ENCODE results near the gene POLR1H.
A peak's percentile ranks its signal among the peaks of the same experiment; 100 is the strongest.

POLR1H gene

DNA sequence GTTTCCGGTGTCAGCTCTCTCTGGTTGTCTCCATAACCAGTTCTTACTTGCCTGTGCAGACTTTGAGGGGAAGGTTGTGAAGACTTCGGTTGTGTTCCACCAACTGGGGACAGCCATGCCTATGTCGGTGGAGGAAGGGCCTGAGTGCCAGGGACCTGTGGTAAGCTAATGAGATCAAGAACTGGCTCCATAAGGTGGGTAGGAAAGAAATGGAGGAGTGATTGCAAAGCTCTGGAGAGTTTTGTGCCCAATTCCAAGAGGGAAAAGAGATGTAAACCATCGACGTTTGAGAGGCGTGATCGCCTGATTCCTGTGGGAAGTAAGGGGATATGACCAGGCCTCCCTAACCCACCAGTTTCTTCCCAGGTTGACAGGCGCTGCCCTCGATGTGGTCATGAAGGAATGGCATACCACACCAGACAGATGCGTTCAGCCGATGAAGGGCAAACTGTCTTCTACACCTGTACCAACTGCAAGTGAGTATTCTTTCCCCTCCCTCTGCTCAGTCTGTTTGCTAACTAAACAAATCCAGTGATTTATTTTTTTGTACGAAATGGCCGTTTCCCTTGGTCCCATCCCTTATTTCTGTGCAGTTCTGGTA is 893 bp downstream of the POLR1H start:
- no peak for DNase-seq (ENCODE audit: low read depth in 2 of 2)

DNA sequence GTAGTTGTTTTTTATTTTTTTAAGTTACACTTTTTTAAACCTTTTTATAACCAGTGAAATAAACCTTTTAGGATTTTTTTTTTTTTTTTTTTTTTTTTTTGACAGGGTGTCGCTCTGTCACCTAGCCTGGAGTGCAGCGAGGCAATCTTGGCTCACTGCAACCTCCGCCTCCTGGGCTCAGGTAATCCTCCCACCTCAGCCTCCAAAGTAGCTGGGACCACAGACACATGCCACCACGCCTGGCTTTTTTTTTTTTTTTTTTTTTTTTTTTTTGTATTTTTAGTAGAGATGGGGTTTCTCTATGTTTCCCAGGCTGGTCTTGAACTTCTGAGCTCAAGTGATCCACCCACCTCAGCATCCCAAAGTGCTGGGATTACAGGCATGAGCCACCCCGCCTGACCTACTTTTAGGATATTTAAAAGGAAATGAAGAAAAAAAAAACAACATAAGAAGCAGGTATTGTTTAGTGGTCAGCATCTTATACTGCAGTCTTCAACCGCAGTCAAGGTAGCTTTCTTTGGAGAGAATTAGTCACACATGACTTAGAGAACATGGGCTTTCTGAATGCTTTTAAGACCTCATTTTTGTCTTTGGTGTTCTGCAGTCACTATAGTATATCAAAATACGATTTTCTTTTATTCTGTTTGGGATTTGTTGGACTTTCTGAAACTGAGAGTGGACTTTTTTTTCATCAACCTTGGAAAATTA is 1.6 kb downstream of the POLR1H start:
- no peak for DNase-seq (ENCODE audit: low read depth in 2 of 2)

DNA sequence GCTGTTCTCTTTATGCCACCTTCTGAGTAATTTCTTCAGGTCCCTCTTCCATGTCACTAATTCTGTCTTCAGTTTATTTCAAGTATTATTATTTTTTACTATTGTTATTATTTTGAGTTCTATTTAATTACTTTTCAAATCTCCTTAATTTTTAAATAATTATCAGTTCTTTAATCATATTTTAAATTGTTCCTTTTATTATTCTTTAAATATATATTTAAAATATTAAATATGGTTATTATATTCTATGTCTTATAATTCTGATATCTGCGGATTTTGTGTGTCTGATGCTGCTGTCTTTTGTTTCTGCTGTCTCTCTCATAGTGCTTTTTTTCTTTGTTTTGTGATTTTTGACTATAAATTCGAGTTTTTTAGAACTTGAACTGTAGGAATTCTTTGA is 2.2 kb downstream of the POLR1H start:
- DNase-seq (ENCODE audit: low read depth in 2 of 2) = no peak

DNA sequence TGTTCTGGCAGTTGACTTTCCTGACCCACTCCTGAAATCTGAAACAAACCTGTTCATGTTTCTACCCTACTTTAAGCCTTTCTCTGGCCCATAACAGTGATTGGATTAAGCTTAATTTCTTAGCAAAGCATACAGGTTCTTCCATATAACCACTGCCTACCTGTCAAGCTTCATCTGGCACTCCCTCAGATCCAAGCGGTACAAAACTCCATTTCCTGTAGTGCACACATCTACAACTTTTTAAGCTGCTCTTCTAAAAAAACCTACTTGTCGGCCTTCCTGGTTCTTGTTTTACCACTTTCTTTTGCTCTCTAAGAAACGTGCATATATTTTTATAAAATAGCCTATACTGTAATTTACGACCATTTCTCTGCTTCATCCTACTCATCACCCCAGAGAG is 5.0 kb downstream of the POLR1H start:
- no peak for DNase-seq (ENCODE audit: low read depth in 2 of 2)

DNA sequence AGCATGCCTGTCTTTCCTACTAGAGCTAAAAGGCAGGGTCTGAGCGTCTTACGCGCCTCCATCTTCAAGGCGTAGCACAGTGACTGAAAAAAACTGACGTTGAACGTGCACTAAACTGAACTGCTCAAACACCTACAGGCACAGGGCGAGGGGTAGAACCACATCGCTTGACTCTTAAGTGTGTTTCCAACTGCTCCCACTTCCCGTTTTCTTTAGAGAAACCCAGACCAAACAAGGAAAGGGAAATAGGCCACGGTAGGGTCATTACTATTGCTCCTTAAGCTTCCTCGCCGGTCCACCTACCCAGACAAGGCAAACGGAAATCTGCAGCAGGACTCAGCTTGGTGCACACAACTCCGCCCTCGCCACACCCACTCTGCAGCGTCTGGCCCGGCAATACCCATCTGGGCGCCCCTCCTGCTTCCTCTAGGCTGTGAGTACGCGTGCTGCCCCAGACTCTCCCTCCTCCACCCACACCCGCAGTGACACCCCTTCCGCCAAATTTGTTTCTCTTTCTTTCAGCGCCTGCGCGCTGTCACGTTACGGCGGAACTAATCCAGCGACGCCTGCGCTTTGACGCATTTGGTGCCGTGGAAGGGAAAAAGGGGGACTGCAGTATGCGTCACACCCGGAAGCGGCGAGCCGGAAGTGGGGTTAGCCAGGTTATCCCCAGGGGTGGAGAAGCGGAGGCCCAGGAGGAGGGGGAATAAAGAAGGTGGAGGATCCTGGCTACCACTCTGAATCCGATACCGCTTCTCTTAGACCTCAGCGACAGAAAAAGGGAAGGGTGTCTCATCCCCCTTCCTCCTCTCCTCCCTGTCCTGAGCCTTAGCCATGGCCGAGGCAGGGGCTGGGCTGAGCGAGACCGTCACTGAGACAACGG is 5.8 kb downstream of the POLR1H start, which contains the start of gene PPP1R11:
TSS of gene PPP1R11 (plus strand) at position 622 of the 883 bp plus-strand sequence. CDS start at position 835, 213 bp downstream.
- DNase-seq (ENCODE audit: low read depth in 2 of 2) = peak; percentile 98 to 99

DNA sequence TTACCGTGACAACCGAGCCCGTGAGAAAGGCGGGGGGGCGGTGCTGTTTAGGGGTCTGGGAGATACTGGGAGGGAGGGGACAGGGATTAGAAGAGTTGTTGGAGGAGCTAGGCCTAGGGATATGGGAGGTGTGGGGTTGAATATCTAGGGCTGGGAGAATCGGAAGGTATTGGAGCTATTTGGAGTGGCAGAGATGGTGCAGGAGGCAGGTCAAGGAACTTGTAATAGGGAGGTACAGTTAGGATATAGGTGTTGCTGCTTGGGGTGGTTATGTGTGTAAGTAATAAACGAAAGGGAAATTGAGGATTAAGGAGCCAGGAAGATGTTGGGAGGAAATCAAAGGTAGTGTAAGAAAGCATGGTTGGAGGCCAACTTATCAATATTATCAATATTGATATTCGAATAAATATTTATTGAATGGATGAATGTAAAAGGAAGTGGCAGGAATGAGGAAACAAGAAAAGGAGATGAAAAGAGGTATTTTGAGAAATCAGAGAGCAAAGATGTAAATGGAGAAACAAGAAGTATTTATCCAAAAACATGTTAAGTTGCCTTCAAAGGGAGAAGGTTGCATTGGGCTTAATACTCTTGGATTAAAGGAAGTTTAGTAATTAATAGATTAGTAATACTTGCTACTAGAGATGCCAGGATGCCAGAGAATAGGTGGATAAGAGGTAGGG is 6.5 kb downstream of the POLR1H start:
- DNase-seq (ENCODE audit: low read depth in 2 of 2) = no peak

DNA sequence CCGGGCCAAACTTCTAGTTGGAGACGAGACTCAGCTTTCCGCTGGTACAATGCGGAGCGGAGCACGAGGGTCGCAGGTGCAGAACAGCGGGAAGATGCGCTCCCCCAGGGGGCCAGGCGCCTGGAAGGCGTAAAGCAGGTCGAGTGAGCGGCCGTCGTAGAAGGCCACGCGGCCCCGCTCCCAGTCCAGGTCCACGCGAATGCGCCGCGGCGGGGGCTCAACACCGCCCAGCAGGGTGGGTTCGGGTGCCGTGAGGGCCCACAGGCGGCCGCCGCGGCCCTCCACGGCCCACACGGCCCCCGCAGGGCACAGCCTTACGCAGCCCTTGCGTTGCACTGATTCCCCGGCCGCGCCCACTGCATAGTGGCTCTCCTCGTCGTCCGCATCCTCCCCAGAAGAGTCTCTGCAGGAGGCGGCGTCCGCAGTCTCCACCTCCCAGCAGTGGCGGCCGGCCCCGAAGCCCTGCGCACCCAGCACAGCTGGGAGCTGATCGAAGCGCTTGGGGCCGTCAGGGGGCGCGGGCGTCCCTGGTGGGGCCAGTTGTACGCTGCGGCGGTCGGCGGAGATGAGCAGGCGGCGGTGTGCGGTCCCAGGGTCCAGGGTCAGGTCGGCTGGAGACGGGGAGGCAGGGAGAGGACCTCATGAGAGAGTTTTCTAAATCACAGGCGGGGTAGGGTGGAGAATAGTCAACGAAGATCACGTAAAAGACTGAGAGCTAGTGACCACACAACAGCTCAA is 10.2 kb downstream of the POLR1H start:
- DNase-seq (ENCODE audit: low read depth in 2 of 2) = no peak

DNA sequence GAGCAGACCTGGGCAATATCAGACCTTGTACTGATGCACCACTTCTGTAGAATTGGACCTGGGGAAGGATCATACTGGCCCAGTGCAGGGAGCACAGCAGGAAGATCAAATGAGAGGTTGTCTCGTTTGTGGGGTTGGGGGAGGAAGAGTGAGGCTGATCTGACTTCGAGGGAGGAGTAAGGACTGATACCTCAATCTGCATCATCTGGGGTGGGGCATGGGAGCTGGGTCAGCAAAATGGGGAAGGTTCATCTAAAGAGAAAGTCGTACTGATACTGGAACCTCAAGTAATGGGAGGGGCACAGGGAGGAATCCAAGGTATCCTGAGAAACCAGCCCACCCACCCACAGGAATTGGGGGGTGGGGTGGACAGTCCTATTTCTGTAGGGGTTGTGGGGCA is 10.8 kb downstream of the POLR1H start:
- no peak for DNase-seq (ENCODE audit: low read depth in 2 of 2)

DNA sequence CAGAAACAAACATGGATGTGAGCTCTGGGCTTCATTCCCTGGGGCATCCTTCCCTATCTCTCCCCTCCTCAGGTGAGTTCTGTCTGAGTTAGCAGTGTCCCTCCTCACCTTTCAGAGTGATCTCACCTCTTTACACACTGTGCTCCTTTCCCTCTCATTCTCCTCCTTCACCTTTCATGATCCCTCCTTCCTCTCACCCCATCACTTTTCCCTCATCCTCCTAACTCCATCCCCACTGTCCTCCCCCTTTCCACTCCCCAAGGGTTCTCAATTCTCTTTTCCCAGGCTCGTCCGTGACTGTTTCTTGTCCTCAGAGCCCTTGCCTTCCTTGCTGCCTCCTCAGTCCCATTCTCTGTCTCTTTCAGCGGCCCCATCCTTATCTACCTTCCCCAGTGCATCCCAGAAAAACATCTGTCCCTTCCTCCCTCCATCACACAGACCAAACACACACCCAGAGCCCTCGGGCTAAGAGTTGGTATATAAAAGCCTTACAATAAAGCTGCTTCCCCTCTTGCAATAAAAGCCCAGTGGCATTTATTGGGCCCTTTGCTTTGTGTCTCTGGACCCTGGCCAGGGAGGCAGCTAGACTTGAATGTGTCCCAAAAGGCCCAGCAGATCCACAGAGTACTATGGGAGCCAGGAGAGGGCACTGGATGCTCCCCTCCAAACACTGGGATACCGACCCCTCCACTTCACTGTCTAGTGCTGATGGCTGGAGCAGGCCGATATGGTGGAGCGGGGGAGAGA is 12.6 kb downstream of the POLR1H start:
- no peak for DNase-seq (ENCODE audit: low read depth in 2 of 2)

DNA sequence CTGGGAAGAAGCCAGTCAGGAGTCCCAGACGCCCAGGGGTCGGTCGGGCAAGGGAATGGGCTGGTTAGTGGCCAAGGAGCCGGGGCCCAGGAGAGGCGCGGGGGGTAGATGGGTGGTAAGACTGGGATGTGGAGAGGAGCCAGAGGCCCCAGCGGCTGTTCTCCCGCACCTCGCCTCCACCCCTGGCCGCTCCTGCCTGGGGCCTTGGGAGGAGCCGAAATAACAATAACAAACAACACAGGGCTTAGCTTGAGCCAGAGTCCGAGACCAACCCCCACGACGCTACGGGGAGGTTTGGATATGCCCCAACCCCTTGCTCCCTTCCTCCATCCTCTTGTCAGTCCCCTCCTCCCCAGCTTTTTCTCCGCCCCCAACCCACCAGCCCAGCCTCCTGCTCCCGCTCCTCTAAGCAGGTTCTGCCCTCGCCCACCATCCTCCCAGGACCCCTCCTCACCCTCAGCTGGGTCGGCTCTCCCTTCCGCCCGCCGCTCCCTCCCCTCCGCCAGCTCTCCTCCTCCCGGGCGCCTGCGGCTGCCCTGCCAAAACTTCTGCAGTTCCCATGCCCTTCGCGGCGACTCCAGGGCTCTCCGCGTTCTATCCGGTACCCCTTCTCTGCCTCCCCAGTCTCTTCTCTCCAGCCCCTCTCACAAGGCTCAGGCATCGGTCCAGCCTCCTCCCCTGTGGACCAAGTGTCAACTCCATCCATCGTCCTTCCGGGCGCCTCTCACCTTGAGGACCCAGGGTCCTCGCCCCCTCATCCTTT is 13.4 kb downstream of the POLR1H start:
- DNase-seq (ENCODE audit: low read depth in 2 of 2) = no peak

DNA sequence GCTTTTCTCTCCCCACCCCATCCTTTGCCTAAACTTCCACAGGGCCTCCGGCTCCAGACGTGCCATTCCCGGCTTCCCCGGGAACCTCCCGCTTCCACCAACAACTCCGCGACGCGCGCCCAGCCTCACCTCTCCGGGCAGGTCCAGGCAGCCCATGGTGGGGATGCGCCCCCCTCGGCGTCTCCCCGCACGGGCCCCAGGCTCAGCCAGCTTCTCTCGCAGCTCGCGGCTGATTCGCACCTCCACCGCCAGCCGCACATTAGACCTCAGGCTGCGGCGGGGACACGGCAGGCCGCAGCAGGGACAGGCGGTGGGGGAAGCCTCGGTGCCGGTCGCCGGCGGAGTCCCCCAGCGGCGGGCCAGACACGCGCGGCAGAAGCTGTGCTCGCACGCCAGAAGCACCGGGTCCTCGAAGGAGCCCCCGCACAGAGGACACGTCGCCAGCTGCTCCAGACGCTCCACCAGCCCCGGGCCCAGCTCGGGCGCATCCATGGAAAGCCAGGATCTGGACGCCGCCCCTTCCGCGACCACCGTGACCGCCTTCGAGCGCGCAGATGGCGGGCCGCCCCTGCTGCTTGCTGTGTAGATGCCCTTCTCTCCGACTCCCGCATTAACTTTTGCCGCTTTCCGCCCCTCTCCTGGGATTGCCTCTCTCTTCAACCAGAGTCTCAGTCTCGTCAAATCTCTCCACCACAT is 14.2 kb downstream of the POLR1H start, which contains the start of gene RNF39:
TSS of gene RNF39 (minus strand) at position 676 of the 696 bp plus-strand sequence. CDS start at position 492, 184 bp downstream.
- no peak for DNase-seq (ENCODE audit: low read depth in 2 of 2)

DNA sequence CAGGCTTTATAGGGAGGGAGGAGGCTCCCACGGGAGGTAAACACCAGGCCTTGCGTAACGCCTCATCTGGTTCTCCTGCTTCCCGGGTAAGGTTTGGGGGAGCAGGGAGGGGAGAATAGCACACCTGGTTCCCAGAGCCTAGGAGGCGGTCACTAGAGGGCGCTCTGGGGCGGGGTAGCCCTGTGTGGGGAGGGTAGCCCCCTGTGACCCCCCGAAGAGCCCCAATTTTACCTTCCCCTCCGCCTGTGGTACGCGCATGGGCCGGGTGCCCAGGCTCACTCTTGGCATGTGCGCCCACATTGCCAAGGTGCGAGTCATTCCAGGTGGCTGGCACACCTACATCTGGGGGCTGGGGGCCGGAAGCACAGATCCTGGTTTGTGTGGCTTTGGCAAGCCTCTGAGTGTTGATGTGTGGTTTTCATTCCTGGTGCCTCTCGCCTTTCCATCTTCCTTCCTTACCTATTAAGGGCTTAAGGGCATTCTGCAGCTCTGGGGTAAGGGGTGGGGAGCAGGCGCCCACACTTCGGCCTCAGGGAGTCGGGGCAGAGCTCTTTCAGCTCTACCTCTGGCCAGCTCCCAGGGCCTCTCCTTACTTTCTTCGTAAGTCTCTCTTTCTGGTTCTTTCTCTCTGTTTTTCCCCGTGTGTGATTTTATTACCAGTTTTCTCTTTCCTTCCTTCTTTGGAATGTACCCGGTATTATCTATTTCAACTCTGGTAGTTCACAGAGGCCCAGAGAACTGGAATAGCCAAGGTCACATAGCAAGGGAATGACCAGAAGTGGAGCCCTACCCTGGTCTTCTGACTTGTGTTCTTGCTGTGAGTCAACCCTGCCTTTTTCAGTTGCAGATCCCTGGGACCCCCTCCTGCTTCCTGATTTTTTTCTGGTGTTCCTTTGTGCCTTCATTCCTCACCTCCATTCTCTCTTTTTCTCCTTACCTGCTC is 15.0 kb downstream of the POLR1H start:
- no peak for DNase-seq (ENCODE audit: low read depth in 2 of 2)

DNA sequence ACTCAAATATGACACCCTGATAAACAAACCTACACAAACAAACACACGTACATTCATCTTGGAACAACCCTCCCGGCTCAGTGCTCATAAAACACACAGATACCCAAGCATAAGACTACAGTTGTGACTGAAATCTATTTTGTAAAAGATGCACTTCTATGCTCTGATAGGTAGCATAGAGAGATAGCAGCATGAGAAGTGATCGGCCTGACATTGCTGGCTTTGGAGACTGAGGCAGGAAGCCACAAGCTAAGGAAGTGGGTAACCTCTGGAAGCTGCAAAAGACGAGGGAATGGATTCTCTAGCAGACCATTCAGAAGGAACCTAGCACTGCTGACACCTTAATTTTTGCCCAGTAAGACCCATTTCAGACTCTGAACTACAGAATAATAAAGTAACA is 16.2 kb downstream of the POLR1H start:
- no peak for DNase-seq (ENCODE audit: low read depth in 2 of 2)

DNA sequence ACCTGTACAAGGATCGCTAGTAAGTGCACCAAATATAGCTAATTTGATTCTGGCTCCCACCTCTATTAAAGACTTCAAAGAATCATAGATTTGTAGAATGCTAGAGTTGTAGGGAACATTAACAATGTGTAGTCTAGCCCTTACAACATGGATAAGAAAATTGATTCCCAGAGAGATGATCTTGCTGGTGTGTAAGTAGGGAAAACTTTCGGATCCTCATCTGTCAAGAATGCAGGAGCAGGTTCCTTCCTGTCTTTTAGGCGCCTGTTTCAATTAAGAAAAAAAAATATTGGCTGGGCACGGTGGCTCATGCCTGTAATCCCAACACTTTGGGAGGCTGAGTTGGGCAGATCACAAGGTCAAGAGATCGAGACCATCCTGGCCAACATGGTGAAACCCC is 26.8 kb downstream of the POLR1H start:
- no peak for DNase-seq (ENCODE audit: low read depth in 2 of 2)

DNA sequence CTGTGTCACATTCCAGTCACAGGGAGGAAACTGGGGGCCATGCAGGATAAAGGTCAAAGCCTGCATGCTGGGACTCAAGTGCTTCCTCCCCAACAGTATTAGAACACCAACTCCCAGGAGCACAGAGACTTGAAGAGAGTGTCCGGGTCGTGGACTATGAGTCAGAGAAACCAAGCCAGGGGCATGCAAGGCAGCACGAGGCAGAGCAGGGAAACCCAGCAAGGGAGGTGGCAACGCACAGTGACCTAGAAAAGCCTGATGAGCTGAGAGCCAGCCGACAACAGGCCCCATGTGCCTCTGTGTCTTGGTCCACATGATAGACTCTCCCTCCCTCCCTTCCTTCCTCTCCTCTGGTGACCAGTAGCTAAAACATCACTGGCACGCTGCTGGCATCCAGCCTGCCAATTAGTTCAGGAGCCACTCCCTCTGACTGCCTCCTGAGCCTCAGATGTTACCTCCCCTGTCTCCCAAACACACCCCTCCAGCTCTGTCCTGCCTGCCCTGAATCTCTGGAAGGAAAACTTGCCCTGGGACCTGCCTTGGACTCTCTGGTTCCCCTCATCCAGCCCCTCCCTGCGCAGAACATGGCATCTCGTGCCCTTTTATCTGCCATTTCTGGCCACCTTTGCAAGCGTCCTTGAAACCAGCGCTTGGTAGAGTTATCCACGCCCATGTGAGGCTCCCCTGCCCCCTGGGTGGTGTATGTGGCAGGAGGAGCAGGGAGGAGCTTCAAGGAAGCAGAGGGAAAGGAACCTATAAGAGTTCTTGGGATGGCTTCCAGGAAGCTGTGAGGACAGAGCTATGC is 30.7 kb downstream of the POLR1H start:
- no peak for DNase-seq (ENCODE audit: low read depth in 2 of 2)

DNA sequence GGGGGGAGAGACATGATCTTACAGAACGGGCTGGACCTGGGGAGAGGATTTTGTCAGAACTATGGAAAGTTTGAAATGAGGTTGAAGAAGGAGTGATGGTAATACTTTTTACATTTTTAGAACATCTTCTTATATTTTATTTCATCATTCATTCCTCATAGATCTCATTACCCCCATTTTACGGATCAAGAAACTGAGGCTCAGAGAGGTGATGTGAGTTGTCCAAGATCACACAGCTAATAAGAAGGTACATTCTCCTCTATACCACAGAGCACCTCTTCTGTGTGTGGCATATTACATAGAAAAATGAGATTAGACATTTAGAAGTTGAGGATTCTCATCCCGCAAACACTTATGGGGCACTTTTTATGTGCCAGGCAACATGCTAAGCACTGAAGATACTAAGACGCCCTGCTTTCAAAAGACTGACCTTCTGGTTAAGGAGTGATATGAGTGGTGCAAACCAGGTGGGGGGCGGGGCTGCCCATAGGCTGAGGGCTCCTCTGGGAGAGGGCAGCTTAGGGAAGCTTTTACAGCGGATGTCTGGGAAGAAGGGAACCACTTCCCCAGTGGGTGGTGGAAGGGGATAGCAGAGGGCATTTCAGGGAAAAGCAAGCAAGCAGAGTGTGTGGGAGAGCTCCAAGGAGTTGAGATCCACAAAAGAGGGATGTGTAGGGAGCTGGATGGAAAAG is 31.9 kb downstream of the POLR1H start:
- DNase-seq (ENCODE audit: low read depth in 2 of 2) = no peak
